Measurements from ENCODE around the gene ABLIM2. TPM values are rescaled to one million over a fixed set of nuclear protein-coding genes. Genes with fewer than 3 reads are reported as not detected.

ABLIM2 gene
- total RNA-seq, 6 experiments from 2014 or later, result 0.14 TPM; not detected in 5

GRCh38 chr4:7990807-7991459, 167.7 kb downstream of the ABLIM2 start:
- H3K36me3 Mint-ChIP-seq (ENCODE audit: low read depth), result peaks cover 5% of the 10 kb centered on the region; the same call in 1 of the 2 replicates
- TF ChIP-seq CTCF (IDR thresholded peaks at IDR 0.05), result no peak
- H3K4me1 Mint-ChIP-seq (ENCODE audit: low read depth), result peaks cover 25% of the 10 kb centered on the region
- no peaks in the 10 kb centered on the region for H3K9me3 Mint-ChIP-seq
- no peak overlapping the region for H3K4me3 Mint-ChIP-seq
- no peak overlapping the region for H3K27ac Mint-ChIP-seq
- H3K27me3 Mint-ChIP-seq (ENCODE audit: insufficient read depth), result peaks cover 3% of the 10 kb centered on the region
- DNase-seq, result no peak

GRCh38 chr4:7989654-7990053, 169.0 kb downstream of the ABLIM2 start:
- no peak for TF ChIP-seq CTCF (IDR thresholded peaks at IDR 0.05)
- H3K27ac Mint-ChIP-seq, result peak overlapping the region; percentile 55; the same call in 1 of the 2 replicates
- no peak overlapping the region for H3K4me3 Mint-ChIP-seq
- H3K27me3 Mint-ChIP-seq (ENCODE audit: insufficient read depth), result no peaks in the 10 kb centered on the region; the same call in none of the 2 replicates
- H3K9me3 Mint-ChIP-seq, result no peaks in the 10 kb centered on the region
- DNase-seq, result no peak
- H3K36me3 Mint-ChIP-seq (ENCODE audit: low read depth), result peaks cover 5% of the 10 kb centered on the region; the same call in 1 of the 2 replicates
- peaks cover 28% of the 10 kb centered on the region for H3K4me1 Mint-ChIP-seq (ENCODE audit: low read depth)

- Mint-ChIP-seq H3K36me3 (ENCODE audit: low read depth) (peaks cover 5% of the 10 kb centered on the region; the same call in 1 of the 2 replicates), H3K9me3 (no peaks in the 10 kb centered on the region), H3K27me3 (ENCODE audit: insufficient read depth) (no peaks in the 10 kb centered on the region; the same call in none of the 2 replicates), H3K4me3 (no peak overlapping the region), H3K27ac (peak overlapping the region; percentile 49), H3K4me1 (ENCODE audit: low read depth) (peaks cover 28% of the 10 kb centered on the region)
- DNase-seq, result peak; percentile 79
- TF ChIP-seq CTCF (IDR thresholded peaks at IDR 0.05), result no peak
Measured at GRCh38 chr4:7988437-7988836, 170.2 kb downstream of the ABLIM2 start.

- Mint-ChIP-seq H3K27me3 (ENCODE audit: insufficient read depth) (no peaks in the 10 kb centered on the region; the same call in none of the 2 replicates), H3K4me3 (no peak overlapping the region), H3K27ac (peak overlapping the region; percentile 73; the same call in 1 of the 2 replicates), H3K9me3 (no peaks in the 10 kb centered on the region), H3K36me3 (ENCODE audit: low read depth) (peaks cover 5% of the 10 kb centered on the region; the same call in 1 of the 2 replicates), H3K4me1 (ENCODE audit: low read depth) (peaks cover 28% of the 10 kb centered on the region)
- peak; percentile 58 for DNase-seq
- TF ChIP-seq CTCF (IDR thresholded peaks at IDR 0.05), result peak; percentile 97
Measured at GRCh38 chr4:7987148-7987989, 171.2 kb downstream of the ABLIM2 start.

- DNase-seq, result no peak
- Mint-ChIP-seq H3K27ac (no peak overlapping the region), H3K9me3 (no peaks in the 10 kb centered on the region), H3K36me3 (ENCODE audit: low read depth) (peaks cover 5% of the 10 kb centered on the region; the same call in 1 of the 2 replicates), H3K27me3 (ENCODE audit: insufficient read depth) (no peaks in the 10 kb centered on the region; the same call in 1 of the 2 replicates), H3K4me3 (no peak overlapping the region), H3K4me1 (ENCODE audit: low read depth) (peaks cover 28% of the 10 kb centered on the region)
- TF ChIP-seq CTCF (IDR thresholded peaks at IDR 0.05), result no peak
Measured at GRCh38 chr4:7985891-7986441, 172.6 kb downstream of the ABLIM2 start.
